Measurements from ENCODE around the gene SELENOV.

The SELENOV gene

DNA sequence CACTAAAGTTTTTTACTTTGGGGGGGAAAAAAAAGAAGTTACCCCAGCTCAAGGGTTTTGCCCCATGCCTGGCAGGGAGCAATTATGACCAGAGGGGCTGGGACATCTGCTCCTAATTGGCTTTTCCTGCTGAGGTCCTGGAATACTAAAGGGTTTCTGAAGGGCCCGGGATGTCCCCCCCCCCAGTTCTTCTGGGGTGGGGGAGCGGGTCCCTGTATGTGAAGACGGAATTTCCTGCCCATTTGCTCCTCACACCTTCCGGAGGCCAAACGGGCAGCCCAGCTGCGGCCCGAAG lies 17.3 kb upstream of the SELENOV start:
- TF ChIP-seq, protein P1, sequence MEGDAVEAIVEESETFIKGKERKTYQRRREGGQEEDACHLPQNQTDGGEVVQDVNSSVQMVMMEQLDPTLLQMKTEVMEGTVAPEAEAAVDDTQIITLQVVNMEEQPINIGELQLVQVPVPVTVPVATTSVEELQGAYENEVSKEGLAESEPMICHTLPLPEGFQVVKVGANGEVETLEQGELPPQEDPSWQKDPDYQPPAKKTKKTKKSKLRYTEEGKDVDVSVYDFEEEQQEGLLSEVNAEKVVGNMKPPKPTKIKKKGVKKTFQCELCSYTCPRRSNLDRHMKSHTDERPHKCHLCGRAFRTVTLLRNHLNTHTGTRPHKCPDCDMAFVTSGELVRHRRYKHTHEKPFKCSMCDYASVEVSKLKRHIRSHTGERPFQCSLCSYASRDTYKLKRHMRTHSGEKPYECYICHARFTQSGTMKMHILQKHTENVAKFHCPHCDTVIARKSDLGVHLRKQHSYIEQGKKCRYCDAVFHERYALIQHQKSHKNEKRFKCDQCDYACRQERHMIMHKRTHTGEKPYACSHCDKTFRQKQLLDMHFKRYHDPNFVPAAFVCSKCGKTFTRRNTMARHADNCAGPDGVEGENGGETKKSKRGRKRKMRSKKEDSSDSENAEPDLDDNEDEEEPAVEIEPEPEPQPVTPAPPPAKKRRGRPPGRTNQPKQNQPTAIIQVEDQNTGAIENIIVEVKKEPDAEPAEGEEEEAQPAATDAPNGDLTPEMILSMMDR (IDR thresholded peaks at IDR 0.05) = no peak

DNA sequence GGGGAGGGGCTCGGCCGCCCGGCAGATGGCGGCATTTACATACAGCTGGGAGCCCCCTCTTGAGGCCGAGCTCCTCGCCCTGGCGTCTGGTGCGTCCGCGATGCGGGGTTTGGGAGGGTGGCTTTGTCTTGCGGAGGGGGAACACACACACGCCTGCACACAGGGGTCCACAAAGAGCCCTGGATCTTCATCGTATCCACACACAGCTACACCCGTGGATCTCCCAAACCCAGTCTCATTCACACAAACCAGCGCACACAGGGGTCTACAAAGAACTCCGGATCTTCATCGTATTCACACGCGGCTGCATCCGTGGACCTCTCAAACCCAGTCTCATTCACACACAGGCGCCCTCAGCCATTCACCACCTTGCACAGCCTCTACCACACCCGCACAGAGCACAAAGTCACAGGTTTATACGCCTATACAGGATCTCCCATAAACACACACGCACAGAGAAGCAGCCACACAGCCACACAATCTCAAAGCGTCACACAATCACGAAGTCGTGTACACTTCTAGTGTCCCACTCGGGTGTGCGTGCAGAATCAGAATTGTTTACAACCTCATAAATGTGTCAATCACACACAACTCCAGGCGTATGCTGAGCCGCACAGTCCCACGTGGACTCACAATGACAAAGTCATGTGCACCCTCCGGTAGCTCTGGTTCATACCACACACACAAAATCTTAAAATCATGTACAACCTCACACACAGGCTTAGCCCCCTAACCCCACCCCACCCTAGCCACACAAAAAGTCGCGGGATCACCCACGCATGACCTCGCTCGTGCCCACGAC lies 16.7 kb upstream of the SELENOV start:
- TF ChIP-seq, protein P1 (IDR thresholded peaks at IDR 0.05) = no peak

DNA sequence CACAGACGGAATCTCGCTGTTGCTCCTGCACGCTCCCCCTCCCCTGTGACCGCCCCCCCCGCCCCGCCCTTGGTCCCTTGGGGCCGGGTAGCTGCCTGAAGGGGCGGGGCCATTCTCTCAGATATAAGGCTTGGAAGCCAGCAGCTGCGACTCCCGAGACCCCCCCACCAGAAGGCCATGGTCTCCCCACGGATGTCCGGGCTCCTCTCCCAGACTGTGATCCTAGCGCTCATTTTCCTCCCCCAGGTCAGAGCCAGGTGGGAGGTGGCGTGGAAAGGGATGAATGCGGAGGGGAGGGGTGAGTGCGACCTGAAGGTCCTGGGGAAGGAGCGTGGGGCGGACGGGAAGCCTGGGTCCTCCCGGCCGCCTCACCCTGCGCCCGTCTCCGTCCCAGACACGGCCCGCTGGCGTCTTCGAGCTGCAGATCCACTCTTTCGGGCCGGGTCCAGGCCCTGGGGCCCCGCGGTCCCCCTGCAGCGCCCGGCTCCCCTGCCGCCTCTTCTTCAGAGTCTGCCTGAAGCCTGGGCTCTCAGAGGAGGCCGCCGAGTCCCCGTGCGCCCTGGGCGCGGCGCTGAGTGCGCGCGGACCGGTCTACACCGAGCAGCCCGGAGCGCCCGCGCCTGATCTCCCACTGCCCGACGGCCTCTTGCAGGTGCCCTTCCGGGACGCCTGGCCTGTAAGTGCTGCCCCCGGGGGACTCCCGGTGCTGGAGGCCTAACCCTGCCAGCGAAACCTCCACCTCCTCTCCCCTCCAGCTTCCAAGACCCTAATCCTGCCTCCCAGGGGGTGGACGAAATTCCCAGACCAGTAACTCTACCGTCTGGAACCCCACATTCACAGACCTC lies 15.9 kb upstream of the SELENOV start, which contains the start of gene DLL3:
Gene DLL3, plus strand, starts transcription at position 150 of the 845 bp plus-strand sequence. Its CDS starts 28 bp downstream, at position 178.
- TF ChIP-seq, protein P1 (IDR thresholded peaks at IDR 0.05) = no peak

DNA sequence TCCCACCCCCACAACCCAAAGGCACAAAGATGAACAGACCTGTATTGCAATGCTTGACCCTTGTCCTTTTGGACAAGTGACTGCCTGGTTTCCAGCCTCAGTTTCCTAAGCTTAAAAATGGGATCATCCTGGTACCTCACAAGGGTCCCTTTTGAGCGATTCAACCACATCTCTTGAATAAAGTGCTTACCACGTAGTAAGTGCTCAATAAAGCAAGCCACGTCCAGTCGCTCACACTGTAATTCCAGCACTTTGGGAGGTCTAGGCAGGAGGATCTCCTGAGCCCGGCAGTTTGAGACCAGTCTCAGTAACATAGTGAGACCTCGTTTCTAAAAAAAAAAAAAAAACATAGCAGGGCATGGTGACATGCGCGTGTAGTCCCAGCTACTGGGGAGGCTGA lies 15.0 kb upstream of the SELENOV start:
- TF ChIP-seq, protein P1 (IDR thresholded peaks at IDR 0.05) = no peak

DNA sequence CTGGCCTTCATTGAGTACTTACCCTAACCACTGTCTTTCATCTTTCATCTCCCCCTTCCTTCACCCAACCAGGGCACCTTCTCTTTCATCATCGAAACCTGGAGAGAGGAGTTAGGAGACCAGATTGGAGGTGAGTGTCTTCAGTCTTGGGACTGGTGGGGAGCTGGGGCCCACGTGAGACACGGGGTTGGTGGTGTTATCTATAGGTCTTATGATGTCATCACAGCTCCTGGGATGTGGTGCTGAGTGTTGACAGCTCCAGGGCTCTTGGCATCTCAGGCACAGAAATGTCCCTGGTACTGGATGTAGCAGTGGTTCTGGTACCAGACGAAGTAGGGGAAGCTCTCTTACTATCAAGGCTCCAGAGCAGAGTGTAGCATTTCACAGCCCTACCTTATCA lies 14.4 kb upstream of the SELENOV start:
- TF ChIP-seq, protein P1 (IDR thresholded peaks at IDR 0.05) = no peak

DNA sequence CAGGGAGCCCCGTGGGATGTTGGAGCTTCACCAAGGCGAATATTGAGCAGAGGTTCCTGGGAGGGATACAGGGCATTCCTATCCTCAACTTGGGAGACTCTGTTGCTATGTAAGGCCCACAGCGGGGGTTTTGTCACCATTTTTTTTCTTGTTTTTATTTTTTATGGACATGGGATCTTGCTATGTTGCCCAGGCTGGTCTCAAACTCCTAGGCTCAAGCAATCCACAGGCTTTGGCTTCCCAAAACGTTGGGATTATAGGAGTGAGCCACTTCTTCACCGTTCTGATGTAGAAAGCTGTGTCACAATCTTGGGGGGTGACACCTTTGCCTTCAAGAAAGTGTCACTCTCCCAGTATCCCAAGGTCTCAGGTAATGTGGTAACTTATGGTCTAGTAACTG lies 13.6 kb upstream of the SELENOV start:
- TF ChIP-seq, protein P1 (IDR thresholded peaks at IDR 0.05) = no peak

DNA sequence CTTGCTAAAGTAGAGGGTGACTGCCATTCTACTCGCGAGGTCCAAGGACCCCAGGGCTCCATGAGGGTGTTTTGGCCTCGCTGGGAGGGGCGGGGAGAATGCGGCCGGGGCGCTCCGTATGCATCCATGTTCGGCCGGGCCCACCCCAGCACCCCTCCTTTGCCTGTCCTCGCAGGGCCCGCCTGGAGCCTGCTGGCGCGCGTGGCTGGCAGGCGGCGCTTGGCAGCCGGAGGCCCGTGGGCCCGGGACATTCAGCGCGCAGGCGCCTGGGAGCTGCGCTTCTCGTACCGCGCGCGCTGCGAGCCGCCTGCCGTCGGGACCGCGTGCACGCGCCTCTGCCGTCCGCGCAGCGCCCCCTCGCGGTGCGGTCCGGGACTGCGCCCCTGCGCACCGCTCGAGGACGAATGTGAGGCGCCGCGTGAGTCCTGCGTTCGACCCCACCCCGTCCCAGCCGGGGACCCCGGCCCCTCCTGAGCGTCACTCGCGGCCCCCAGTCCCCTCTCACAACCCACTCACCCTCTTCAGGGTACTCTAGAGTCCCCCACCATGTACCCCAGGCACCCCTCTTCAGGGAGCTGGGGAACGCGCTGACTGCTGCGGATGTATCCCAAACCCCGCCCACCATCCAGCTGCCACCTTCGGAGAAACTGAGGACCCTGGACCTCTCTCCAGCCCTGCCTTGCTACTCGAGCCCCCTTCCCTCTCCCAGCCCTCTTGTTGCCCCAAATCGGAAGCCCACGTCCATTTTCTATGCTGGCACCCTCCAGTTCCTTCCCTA lies 12.1 kb upstream of the SELENOV start:
- TF ChIP-seq, protein P1 (IDR thresholded peaks at IDR 0.05) = peak; percentile 89
